Frontal cortex (tissue), 4 donors: ENCODE measurements around the gene LCP2. TPM values are rescaled to one million over a fixed set of nuclear protein-coding genes. Genes with fewer than 3 reads are reported as not detected.

Experiments
- DNase-seq, 2 donors: peaks; one replicate each; pipeline ENCODE4 v3.0.0; 2012; ENCODE audit warnings: low spot score in 2 of 2
- FAIRE-seq: peaks from 2 replicates; lab custom pipeline; 2012; peaks lifted over from hg19 to GRCh38; lab: Jason Lieb, UNC
- total RNA-seq: library from RNA; depleted of rRNA; stranded (reverse); fragments of >200 nt; gene quantifications from one replicate; pipeline ENCODE4 v1.2.3, GENCODE V29; 2014
- donor health status: control.
- donor health status: control.
- donor health status: control.

LCP2 gene
- 1.2 TPM for total RNA-seq

DNA sequence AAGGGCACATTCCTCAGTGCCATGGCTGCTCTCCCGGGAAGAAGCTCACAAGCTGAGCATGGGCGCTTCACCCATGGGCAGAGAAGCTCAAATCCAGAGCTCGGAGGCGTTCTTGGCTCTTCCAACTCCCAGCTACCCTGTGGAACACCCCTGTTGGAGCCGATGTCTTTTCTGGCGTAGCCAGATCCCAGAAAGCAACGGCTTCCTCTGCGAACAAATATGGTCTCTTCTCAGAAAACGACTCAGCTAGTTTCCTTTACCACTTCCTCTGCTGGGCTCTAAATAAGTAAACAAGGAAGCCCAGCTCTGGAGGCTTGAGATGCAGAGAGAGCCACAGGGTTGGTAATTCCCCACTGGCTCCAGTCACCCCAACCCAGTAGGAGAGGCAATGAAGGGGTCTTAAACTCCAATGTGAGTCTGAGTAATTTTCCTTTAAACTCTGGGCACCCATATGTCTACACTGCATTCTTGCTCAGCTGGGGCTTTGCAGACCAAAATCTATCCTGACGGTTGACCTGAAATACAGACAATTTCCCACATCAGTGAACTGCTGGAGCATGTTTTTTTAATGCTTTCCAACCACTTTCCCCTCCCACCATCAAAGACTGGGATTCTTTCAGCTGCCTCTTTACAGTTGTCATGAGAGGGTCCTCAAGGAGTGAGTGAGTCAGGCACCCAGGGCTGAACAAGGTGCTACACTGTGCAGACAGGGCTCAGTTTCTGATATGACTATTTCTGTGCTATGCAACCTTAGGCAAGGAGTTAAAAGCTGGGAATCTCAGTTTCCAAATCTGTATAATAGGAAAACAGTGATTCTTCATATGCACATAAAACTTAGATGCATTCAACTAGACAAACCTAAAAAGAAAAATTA lies at the start of gene LCP2:
Gene LCP2 (minus strand): TSS at position 189 of the 874 bp plus-strand sequence. CDS start 166 bp downstream, at position 23.
- DNase-seq (no peak), FAIRE-seq (no peak)

DNA sequence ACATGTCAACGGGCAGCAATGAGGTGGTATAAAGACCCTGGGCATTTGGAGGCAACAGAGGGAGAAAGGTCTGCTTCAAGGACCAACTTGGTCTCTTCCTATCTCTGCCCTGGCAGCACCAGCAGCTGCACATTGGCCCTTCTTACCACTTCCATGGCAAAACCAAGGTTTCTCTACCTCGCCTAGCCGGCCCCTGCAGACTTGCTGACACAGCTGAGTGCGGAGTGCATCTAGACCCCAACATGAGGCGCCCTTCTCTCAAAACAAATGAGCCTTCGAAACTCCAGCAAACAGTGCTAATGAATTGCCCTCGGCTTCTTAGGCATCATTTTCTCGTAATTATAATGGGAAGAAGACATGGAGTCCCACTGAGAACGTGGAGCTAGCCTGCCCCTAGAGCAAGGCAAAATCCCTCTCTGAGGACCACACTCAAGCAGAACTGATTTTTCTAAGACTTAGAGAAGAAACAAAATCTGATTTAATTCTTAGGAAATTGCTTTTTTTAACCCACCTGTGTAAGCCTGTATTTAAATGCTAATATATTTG lies 49.5 kb upstream of the LCP2 start:
- FAIRE-seq (no peak), DNase-seq (no peak)

DNA sequence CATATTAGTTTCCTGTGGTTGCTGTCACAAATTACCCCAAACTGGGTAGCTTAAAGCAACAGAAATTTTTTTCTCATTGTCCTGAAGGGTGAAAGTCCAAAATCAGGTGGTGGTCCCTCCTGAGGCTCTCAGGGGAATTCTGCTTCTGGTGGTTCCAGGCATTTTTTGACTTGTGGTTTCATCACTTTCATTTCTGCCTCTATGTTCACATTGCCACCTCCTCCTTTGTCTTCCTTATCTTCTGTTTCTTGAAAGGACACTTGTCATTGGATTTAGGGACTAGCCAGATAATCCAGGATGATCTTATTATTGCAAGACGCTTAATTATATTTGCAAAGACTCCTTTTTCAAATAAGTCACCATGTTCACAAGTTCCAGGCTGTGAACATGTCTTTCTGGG lies 48.4 kb upstream of the LCP2 start:
- DNase-seq = no peak
- no peak for FAIRE-seq

DNA sequence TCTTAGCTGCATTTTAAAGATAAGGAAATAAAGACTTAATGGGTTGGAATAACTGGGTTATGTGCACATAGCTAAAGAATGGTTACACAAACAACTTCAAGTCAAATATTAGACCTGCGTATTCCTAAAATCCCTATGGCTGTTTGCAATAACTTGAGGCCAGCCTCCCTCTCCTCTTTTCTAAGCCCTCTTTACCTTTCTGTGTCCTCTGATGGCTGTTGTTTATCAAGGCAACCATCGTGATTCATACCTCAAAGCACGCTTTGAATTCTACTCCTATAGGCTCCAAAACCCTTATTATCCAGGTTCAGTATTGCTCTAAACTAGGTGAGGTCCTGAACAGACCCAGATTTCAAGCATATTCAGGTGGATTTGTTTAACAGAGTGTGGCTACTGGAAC lies 45.6 kb upstream of the LCP2 start:
- FAIRE-seq (no peak), DNase-seq (no peak)

DNA sequence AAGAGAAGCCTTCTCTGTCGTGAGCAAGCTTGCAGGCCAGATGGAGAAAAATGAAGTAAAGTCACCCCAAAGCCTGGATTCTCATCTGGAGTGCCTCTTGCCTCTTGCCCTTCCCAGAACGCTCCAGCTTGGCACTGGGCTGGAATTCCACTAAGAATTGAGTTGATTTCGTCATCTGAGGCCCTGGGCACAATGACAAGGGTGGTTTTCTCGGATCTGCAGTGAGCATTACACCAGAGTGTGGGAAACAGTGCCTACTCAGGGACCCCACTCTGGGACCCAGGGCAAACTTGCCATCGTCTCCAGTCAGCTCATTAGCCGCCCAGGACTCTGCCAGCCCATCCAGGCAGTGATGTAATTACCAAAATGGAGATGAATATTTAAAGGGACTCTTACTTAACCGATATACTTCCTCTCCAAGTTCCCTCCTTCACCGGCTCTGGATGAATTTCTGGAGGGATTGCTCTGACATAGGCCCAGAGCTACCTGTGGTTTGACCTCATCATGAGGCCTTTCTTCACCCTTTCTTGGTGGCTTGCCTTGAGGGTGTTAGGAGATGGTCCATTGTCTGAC lies 44.7 kb upstream of the LCP2 start:
- no peak for DNase-seq
- FAIRE-seq = no peak

DNA sequence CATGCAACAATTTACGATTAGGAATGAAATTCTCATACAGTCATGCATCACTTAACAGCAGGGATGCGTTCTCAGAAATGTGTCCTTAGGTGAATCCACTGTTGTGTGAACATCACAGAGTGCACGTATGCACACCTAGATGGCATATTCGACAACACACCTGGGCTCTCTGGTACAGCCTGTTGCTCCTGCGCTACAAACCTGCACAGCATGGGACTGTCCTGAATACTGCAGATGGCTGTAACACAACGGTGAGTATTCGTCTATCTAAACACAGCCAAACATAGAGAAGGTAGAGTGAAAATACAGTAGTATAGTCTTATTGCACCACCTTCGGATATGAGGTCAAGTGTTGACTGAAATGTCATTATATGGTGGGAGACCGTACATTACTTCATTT lies 44.0 kb upstream of the LCP2 start:
- FAIRE-seq (no peak), DNase-seq (no peak)

DNA sequence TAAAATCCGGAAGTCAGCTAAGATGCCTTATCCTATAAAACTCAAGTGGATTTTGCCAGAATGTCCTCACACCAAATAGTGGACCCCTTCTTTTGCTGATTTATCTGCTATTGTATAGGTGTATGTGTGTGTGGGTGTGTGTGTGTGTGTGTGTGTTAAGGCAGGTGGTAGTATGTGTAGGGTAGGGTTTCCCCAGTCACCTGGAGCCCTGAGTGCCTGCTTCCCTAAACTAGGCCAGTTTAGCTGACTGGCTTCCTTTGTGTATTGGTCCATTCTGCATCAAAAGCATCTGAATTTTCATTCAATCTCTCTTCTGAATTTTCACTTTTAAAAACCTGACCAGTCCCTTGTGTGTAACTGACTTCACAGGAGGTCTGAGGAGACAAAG lies 42.2 kb upstream of the LCP2 start:
- DNase-seq = no peak
- no peak for FAIRE-seq

DNA sequence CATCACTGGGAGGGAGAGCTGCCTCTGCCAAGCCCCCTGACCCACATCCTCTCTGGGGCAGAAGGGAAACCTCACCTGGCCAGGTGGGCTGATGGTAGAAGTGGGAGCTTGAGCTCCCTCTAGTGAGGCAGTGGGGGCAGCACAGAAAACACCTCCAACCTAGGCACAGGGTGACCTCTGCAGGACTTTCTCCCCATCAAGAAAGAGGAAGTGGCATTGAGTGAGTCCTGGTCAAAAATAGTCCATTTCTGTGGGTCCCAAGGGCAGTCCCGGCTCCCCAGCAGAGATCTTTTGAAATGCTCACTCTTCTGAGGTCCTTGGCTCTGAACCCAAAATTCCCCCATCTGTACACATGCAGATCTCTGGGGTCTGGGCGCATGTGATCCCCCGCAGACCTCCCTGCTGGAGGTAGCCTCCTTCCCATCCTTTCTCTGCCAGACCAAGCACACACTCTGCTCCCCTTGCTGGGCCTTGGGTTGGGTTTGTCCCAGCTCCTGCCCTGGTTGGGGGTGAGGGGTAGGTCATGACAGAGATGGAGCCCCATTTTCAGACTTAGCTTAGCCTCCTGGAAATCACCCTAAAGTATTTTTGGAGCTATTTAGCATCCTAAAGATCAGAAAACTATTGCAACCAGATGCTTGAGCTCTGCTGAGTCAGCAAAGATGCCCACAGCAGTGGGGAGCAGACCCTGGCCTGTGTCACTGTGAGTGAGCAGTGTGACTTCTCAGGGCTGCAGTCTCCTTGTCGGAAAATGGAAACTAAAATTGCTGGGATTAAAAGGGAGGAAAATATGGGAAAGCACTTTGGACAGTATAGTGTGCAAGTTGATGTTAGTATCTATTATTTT lies 41.6 kb upstream of the LCP2 start:
- DNase-seq (no peak), FAIRE-seq (no peak)

DNA sequence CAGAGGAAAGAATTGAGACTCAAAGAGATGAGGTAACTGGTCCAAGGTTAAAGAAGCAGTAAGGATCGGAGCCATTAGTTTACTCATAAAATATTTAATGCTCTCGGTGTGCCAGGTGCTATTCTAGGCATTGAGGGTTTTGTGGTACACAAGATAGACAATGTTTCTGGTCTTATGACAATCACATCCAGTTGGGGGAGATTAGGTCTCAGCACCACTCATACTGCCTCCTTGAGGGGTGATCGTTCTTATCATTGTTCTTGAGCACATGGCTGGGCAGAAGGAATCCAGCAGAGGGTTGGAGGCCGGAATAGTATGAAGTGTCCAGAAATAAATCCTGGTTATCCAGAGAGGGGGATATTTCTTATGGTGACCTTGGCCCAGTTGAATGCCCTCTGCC lies 40.7 kb upstream of the LCP2 start:
- FAIRE-seq = no peak
- DNase-seq = no peak

DNA sequence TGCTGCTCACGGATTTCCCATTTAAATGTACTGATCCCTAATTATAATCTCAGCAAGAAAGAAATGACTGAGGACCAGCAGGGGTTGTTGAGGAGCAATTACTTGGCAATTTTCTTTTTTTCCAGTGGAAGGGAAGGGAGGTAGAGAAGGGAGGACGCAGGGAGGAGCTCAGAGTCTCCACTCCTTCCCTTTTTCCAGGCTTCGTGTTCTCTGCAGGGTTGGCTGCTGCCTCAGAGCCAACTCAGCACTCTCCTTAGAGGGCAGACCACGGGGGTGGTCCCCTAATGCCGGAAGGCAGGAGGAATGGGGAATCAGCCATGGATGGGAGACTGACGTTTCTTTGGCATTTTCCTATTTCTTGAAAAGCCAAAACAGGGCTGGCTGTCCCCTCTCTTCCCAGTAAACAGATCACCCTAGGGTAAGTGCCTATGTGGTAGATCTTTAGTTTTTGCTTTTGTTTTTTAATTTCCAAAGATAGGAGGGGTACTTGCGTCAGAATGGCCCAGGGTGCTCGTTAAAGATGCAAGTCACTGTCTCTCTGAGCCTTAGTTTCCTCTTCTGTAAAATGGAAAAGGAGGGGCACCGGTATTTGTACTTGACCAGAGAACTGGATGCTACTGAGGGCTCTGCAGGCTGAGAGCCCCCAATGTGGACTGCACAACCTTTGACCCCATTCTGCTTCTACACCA lies 39.6 kb upstream of the LCP2 start:
- DNase-seq (no peak), FAIRE-seq (no peak)

DNA sequence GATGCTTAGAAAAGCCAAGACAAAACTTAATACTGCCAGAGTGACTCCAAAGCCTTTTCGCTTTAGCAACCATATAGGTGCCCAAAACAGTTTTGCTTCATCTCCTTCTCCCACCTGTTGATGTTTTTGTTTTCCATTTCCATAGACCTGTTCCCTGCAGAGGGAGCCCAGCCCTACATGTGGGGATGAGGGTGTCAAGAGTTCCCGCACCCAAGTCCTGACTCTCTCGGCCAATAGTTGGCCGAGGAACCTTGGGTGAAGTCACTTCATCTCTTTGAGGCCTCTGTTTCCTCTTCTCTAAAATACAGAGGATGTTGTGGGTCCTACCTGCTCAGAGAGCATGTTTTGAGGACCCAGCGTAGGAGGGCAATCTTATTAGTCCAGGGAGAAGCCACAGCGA lies 38.5 kb upstream of the LCP2 start:
- no peak for DNase-seq
- no peak for FAIRE-seq

DNA sequence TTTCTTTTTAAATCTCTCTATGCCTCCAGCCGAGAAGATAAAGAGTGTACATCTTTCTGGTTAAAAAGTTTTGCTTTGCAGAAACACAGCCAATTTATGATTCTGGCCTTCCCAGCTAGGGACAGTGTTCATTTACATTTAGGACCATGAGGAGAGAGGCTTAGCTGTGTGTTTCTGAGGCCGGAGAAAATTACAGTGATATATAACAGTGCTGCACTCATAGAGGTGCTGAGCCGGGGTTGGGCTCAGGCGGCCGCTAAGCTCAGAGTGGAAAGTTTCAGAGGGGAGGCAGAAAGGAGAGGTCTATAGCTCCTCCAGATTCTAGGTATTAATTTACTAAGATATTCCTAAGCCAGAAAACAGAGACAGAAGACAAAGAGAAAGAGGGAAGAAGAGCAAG lies 37.0 kb upstream of the LCP2 start:
- FAIRE-seq (no peak), DNase-seq (no peak)

DNA sequence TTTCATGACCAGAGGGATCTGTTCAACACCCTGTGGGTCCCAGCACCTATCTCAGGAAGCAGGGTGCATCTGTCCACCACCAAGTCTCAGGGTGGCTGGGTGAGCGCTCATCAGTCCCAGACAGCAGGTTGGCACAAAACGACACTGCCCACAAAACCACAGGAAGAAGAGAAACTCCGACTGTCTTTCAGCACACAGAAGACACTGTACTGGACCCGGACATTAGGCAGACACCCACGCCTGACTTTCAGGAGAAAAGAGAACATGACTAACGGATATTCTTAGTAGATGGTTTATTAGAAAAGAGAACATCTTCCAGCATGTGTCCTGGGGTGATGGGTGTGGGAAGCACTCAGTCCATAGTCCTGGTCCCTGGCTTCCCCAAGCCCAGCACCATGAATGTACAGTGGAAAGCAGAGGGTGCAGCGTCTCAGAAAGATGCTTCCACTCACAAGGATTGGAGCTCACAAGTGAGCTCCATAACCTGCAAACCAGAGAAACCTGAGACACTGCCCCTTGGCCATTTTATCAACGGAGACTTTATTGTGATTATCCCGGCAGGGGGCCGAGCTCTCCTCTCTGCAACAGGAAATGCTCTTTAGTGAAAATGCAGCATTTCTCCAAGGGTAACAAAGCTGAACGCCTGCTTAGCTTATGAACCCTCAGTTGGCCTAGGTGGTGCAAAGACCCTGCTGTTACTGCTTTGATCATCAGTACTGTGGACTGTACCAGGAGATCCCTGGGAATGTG lies 35.8 kb upstream of the LCP2 start:
- no peak for DNase-seq
- no peak for FAIRE-seq

DNA sequence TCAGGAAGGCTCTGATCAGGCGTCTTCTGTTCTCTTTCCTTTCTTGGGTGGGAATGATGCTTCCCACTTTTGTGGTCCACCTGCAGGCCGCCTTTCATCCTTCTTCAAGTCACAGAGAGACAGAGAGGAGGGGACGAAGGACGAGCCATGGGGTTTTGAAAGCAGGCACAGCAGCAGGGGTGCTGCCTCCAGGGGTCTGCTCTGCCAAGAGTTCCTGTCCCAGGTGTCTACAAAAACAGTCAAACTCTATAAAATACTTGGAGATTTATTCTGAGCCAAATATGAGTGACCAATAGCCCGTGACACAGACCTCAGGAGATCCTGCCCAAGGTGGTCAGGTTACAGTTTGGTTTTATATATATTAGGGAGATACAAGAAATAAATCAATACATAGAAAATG lies 34.5 kb upstream of the LCP2 start:
- no peak for FAIRE-seq
- DNase-seq = no peak

DNA sequence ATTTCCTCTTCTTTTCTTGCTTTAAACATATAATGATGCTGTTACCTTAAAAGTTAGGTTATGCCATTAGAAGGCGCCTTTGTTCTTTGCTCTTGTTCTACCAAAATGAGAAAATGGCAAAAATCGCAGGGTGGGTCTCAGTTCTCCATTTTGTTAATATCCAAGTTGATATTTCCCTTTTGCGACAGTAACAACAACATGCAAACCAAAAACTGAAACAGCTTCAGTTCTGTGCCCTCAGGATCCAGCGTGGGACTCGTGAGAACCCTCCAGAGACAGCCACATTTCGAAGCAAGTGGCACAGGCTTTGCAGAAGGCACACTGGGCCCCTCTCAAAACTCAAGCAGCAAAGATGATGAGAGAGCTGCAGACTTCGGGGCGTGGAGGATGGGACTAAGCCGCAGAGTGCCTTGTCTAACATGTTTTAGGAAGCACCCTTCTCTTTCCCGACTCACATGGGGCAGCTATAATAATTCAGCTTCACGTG lies 33.0 kb upstream of the LCP2 start:
- no peak for FAIRE-seq
- DNase-seq = no peak

DNA sequence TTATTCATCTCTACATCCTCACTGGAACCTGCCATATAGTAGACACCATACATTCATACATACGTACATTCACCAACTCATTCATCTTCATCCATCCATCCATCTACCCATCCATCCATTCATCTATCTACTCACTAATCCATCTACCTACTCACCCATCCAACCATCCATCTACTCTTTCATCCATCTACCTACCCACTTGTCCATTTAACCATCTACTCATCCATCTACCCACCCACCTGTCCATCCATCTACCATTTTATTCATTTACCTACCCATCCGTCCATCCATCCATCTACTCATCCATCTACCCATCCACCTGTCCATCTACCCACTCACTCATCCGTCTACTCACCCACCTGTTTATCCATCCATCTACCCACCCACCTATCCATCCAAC lies 31.9 kb upstream of the LCP2 start:
- FAIRE-seq = no peak

DNA sequence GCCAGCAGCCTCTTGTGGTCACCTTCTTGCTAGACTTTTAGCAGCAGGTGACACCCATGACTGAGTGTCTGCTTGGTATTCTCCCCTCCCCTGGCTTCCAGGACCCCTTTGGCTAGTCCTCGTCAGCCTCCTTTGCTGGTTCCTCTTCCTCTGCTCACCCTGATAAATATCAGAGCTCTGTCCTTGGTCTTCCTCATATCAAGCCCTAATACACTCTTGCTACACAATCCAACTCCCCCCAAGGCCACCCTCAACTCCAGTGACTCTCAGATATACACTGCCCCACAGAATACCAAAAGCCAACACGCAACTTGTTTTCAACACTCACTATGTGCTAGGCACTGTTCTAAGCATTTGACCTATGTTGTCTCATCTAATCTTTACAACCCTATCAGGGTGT lies 30.3 kb upstream of the LCP2 start:
- DNase-seq = no peak
- no peak for FAIRE-seq

More for the DNA sequence above, 31.9 kb upstream of the LCP2 start:
- no peak for DNase-seq

DNA sequence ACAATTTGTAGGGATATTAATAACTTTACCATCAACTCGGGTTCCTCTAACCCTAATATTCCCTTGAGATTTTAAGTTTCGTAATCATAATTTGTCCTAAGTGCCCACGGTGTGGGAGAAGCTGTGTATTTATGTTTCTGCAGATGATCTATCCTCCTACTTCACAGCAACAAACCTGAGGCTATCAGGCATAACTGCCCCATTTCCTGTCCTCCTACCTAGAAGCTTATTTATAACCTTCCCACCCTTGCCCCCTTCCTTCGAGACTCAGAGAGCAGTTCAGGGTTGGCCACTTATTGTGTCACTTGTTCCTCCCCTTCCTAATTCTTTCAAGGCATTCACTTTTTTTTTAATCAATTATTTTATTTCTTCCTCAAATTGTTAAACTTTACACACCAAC lies 29.6 kb upstream of the LCP2 start:
- FAIRE-seq (no peak), DNase-seq (no peak)

DNA sequence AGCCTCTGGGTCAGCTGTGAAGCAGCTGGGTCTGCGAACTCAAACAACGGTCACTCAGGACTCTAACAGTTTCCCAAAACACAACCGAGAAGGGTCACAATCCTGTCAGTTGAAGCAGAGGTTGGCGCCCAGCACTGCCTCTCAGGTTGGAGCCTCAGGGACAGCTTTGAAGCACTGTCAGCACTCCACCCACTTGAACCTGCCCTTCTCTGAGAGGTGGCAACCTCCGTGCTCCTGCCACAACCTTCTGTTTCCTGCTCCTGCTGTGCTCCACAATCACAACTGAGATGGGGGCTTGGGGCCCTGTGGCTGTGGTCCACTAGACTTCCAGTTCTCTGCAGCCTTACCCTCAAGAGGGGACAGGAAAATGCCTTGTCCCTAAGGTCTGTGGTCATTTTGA lies 21.7 kb upstream of the LCP2 start:
- FAIRE-seq = no peak
- no peak for DNase-seq
